ENCODE data around the gene RNF181. TPM values are rescaled to one million over a fixed set of nuclear protein-coding genes. Genes with fewer than 3 reads are reported as not detected.
A peak's percentile ranks its signal among the peaks of the same experiment; 100 is the strongest.

The RNF181 gene
- total RNA-seq, 3 donors from 2014 or later = 87.8 to 108 (median 94.0) TPM

DNA sequence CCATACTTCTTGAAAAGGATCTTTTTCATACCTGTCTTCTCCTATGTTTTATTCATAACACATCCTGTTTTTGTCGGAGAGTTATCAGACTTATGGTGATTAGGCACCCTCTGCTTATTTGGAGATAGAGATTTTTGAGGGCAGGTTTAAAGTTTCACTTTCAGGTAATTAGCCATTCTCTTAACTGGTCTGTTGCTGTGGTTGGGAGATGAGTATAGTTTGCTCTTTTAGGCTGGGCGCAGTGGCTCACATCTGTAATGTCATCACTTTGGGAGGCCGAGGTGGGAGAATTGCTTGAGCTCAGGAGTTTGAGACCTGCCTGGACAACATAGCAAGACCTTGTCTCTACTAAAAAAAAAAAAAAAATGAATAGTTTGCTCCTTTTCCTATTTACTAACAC lies 47.2 kb downstream of the RNF181 start:
- no peaks in the 10 kb centered on the region for H3K9me3 Mint-ChIP-seq
- peaks cover 6% of the 10 kb centered on the region for H3K4me1 Mint-ChIP-seq (ENCODE audit: low read depth)
- no peaks in the 10 kb centered on the region for H3K27me3 Mint-ChIP-seq (ENCODE audit: low read depth)
- DNase-seq (no peak), ATAC-seq (peak; percentile 50 to 73)
- H3K4me3 Mint-ChIP-seq = no peak overlapping the region
- H3K36me3 Mint-ChIP-seq (ENCODE audit: insufficient read depth) = peaks cover 49% of the 10 kb centered on the region

DNA sequence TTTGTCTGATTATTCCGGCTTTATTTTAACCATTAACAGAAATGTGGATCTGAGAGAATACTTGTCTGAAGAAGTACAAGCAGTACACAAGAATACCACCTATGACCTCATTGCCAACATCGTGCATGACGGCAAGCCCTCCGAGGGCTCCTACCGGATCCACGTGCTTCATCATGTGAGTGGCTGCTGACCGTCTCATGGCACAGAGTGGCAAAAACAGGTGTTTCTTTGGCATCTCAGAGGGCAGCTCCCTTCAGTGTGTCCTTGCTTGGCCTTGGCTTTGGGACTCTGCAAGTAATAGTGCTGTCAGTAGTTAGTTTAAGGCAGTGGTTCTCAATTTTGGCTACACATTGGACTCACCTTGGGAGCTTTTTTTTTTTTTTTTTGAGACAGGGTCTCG lies 49.4 kb downstream of the RNF181 start:
- ATAC-seq = no peak
- Mint-ChIP-seq H3K4me3 (no peak overlapping the region), H3K9me3 (no peaks in the 10 kb centered on the region), H3K36me3 (ENCODE audit: insufficient read depth) (peaks cover 59% of the 10 kb centered on the region), H3K27me3 (ENCODE audit: low read depth) (no peaks in the 10 kb centered on the region), H3K4me1 (ENCODE audit: low read depth) (peaks cover 6% of the 10 kb centered on the region)
- DNase-seq = no peak

DNA sequence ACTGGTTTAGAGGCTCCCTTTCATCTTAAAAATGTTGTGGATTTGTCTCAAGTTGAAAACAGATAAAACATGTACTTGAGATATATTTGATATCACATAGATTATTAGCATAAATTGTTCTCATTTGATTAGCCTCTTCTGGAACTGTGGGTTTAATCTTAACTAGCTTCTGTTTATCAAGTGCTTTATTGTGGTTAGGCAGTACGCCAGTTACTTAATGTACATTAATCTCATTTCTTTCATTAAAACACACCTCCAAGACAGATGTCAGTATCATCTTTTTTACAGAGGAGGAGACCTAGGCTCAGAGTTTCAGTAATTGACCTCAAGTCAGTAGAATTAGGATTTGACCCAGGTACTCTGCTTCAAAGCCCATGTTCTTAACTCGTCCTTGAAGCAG lies 50.6 kb downstream of the RNF181 start:
- H3K4me1 Mint-ChIP-seq (ENCODE audit: low read depth) = peaks cover 6% of the 10 kb centered on the region
- DNase-seq (no peak), ATAC-seq (no peak)
- peaks cover 55% of the 10 kb centered on the region for H3K36me3 Mint-ChIP-seq (ENCODE audit: insufficient read depth)
- no peaks in the 10 kb centered on the region for H3K9me3 Mint-ChIP-seq
- no peak overlapping the region for H3K4me3 Mint-ChIP-seq
- H3K27me3 Mint-ChIP-seq (ENCODE audit: low read depth) = no peaks in the 10 kb centered on the region

Other genes with a start within 250 kb of the RNF181 start
- gene RETSAT, start 241.2 kb upstream of the RNF181 start, total RNA-seq = 10 to 100 TPM; 16.0 to 18.6 (median 16.2) TPM
- 1 to 10 TPM; 5.5 to 9.9 (median 8.8) TPM for gene ELMOD3, start 241.0 kb upstream of the RNF181 start, total RNA-seq
- 10 to 100 TPM in 1 of 3 donors, 1 to 10 TPM in 2; 9.1 to 10.9 (median 9.5) TPM for gene CAPG, start 185.4 kb upstream of the RNF181 start, total RNA-seq
- gene SH2D6, start 177.0 kb upstream of the RNF181 start, total RNA-seq = under 1 TPM; 0.26 to 0.54 (median 0.40) TPM
- 100 to 1,000 TPM; 399 to 423 (median 404) TPM for gene MAT2A, start 56.6 kb upstream of the RNF181 start, total RNA-seq
- gene GGCX, start 34.3 kb upstream of the RNF181 start, total RNA-seq = 10 to 100 TPM; 20.8 to 24.0 (median 22.1) TPM
- 10 to 100 TPM; 64.6 to 75.9 (median 71.2) TPM for gene VAMP8, start 18.2 kb upstream of the RNF181 start, total RNA-seq
- 10 to 100 TPM in 1 of 3 donors, 1 to 10 TPM in 2; 7.3 to 12.1 (median 9.3) TPM for gene VAMP5, start 11.3 kb upstream of the RNF181 start, total RNA-seq
- 10 to 100 TPM in 2 of 3 donors, 1 to 10 TPM in 1; 9.7 to 11.9 (median 10.5) TPM for gene TMEM150A, start 7.0 kb downstream of the RNF181 start, total RNA-seq
- gene C2orf68, start 16.3 kb downstream of the RNF181 start, total RNA-seq = 10 to 100 TPM; 17.1 to 21.0 (median 18.1) TPM
- 100 to 1,000 TPM; 106 to 110 (median 107) TPM for gene USP39, start 20.4 kb downstream of the RNF181 start, total RNA-seq
- gene SFTPB, start 72.5 kb downstream of the RNF181 start, total RNA-seq = 1 to 10 TPM; 3.8 to 5.7 (median 5.0) TPM
- 10 to 100 TPM in 2 of 3 donors, 1 to 10 TPM in 1; 4.3 to 26.5 (median 15.0) TPM for gene GNLY, start 98.6 kb downstream of the RNF181 start, total RNA-seq
- gene ATOH8, start 158.2 kb downstream of the RNF181 start, total RNA-seq = not detected

Measured in activated T-cell treated with anti-CD3 and anti-CD28 coated beads, Interleukin-2, amount 50 U/mL, for 4 hours (primary cell).